Sigmoid colon (tissue), 7 donors: ENCODE data around the gene ADK. TPM values are rescaled to one million over a fixed set of nuclear protein-coding genes. Genes with fewer than 3 reads are reported as not detected.
A peak's percentile ranks its signal among the peaks of the same experiment; 100 is the strongest.

Experiments
- DNase-seq: peaks from one replicate; pipeline ENCODE4 v3.0.0-alpha.2; 2019
- H3K27ac ChIP-seq, 4 donors: fragments of 200-600 bp; sonication (generic); one replicate each; pipeline ENCODE4 v1.5.1; 2016 to 2019; ENCODE audit warnings: mild to moderate bottlenecking in 1 of 4
- H3K27me3 ChIP-seq, 3 donors: fragments of 200-600 bp; sonication (generic); one replicate each; pipeline ENCODE4 v1.5.1; 2019; ENCODE audit warnings: mild to moderate bottlenecking in 1 of 3
- H3K36me3 ChIP-seq, 4 donors: fragments of 200-600 bp; sonication (generic); one replicate each; pipeline ENCODE4 v1.5.1; 2016 to 2019
- H3K4me1 ChIP-seq, 4 donors: fragments of 200-600 bp; sonication (generic); one replicate each; pipeline ENCODE4 v1.5.1; 2017 to 2019
- H3K4me3 ChIP-seq, 4 donors: fragments of 200-600 bp; sonication (generic); one replicate each; pipeline ENCODE4 v1.5.1; 2017 to 2019; ENCODE audit warnings: mild to moderate bottlenecking in 2 of 4, moderate library complexity in 1 of 4
- H3K9me3 ChIP-seq, 4 donors: fragments of 200-600 bp in 3 of 4; sonication (generic) in 3 of 4; one replicate each; pipeline versions ENCODE4 v1.5.1 to v1.6.1; 2013 to 2019
- CTCF ChIP-seq, 4 experiments: fragments of 450-650 bp in 3 of 4; fragments of 200-600 bp in 1 of 4; IDR thresholded peaks; one replicate each; pipeline ENCODE4 v1.5.1; 2016 to 2019; ENCODE audit warnings: antibody characterized with exemption in 4 of 4, mild to moderate bottlenecking in 3 of 4, moderate library complexity in 2 of 4
- EP300 ChIP-seq, 4 donors: sonication (generic); formaldehyde crosslinking; IDR thresholded peaks; one replicate each; pipeline ENCODE4 v1.6.1; 2017; ENCODE audit warnings: antibody characterized with exemption in 4 of 4
- POLR2A ChIP-seq, 2 donors: fragments of 450-650 bp; IDR thresholded peaks; one replicate each; pipeline ENCODE4 v1.6.1; 2016; ENCODE audit warnings: antibody characterized with exemption in 2 of 2, mild to moderate bottlenecking in 2 of 2, moderate library complexity in 2 of 2
- POLR2AphosphoS5 ChIP-seq, 4 donors: sonication (generic); formaldehyde crosslinking; IDR thresholded peaks; one replicate each; pipeline ENCODE4 v1.6.1; 2017; ENCODE audit warnings: antibody characterized with exemption in 4 of 4
- WGBS, 2 donors: extraction: QIAGEN DNeasy Blood & Tissue Kit; methylation state at CpG; one replicate each; pipeline ENCODE4 v1.1.7; 2013; 5-methylcytosine and 5-hydroxymethylcytosine counted together
- intact Hi-C: fragments of 100-400 bp; cut with DNase I; formaldehyde crosslinking; loops from one replicate; pipeline ENCODE4 v1.15.1; 2023
- polyA plus RNA-seq, 3 donors: library from polyadenylated mRNA; stranded (reverse); fragments of 200-250 nt; gene quantifications; one replicate each; pipeline ENCODE4 v1.2.3, GENCODE V29; 2013
- total RNA-seq, 4 donors: library from RNA; depleted of rRNA; stranded (reverse); fragments of >200 nt; gene quantifications; one replicate each; pipeline ENCODE4 v1.1.0, GENCODE V29; 2016
- donor health status: healthy with polysubstance abuse.
- donor health status: Bipolar disorder and iron deficiency.
- donor health status: healthy.

Gene ADK
- total and polyA plus RNA-seq, 7 donors = 15.2 to 31.3 (median 25.3) TPM

GRCh38 chr10:74322565-74322964 lies 171.5 kb downstream of the ADK start:
- DNase-seq = no peak
- intact Hi-C loops = no loop called here
- Histone ChIP-seq H3K27me3 (no peaks in the 10 kb centered on the region), H3K27ac (no peak overlapping the region), H3K4me3 (no peak overlapping the region), H3K36me3 (no peaks in the 10 kb centered on the region), H3K9me3 (no peaks in the 10 kb centered on the region), H3K4me1 (peaks cover 0 to 4% (median 0%) of the 10 kb centered on the region in 4 donors)
- TF ChIP-seq CTCF (IDR thresholded peaks at IDR 0.05) = no peak
- no peak for TF ChIP-seq POLR2AphosphoS5 (IDR thresholded peaks at IDR 0.05)
- no peak for TF ChIP-seq POLR2A (IDR thresholded peaks at IDR 0.05)
- no peak for TF ChIP-seq EP300 (IDR thresholded peaks at IDR 0.05)

DNA sequence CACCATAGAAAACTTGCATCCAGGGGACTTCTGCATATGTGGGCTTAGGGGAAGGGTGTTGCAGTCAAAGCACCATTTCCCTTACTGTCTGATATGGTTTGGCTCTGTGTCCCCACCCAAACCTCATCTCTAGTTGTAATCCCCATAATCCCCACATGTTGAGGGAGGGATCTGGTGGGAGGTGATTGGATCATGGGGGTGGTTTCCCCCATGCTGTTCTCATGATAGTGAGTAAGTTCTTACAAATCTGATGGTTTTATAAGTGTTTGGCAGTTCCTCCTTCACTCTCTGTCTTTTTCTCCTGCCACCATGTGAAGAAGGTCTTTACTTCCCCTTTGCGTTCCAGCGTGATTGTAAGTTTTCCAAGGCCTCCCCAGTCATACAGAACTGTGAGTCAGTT lies 177.4 kb downstream of the ADK start:
- no peak overlapping the region for H3K27ac ChIP-seq
- 83 to 89% methylated on average over 2 of the region's 2 CpGs for WGBS, 2 donors
- H3K4me3 ChIP-seq = no peak overlapping the region
- no peak for TF ChIP-seq CTCF (IDR thresholded peaks at IDR 0.05)
- no peak for TF ChIP-seq POLR2A (IDR thresholded peaks at IDR 0.05)
- TF ChIP-seq POLR2AphosphoS5 (IDR thresholded peaks at IDR 0.05) = no peak
- no peak for TF ChIP-seq EP300 (IDR thresholded peaks at IDR 0.05)
- peaks cover 0 to 22% (median 8%) of the 10 kb centered on the region in 4 donors for H3K4me1 ChIP-seq
- no peaks in the 10 kb centered on the region for H3K9me3 ChIP-seq
- no peak for DNase-seq
- no peaks in the 10 kb centered on the region for H3K27me3 ChIP-seq
- no peaks in the 10 kb centered on the region for H3K36me3 ChIP-seq
- intact Hi-C loops = no loop called here

DNA sequence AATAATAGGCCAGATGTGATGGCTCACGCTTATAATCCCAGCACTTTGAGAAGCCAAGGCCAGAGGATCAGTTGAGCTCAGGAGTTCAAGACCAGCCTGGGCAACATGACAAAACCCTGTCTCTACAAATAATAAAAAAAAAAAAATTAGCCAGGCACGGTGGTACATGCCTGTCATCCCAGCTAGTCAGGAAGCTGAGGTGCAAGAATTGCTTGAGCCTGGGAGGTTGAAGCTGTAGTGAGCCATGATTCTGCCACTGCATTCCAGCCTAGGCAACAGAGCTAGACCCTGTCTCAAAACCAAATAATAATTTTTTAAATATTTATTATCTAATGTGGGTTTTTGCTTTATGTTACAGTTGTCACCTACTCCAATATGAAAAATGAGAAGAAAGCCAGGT lies 178.9 kb downstream of the ADK start:
- intact Hi-C loops = no loop called here
- Histone ChIP-seq H3K27ac (no peak overlapping the region), H3K4me1 (peaks cover 0 to 25% (median 10%) of the 10 kb centered on the region in 4 donors), H3K4me3 (no peak overlapping the region), H3K9me3 (peaks cover 0 to 5% (median 1%) of the 10 kb centered on the region in 4 donors), H3K36me3 (no peaks in the 10 kb centered on the region), H3K27me3 (no peaks in the 10 kb centered on the region)
- DNase-seq = no peak
- TF ChIP-seq POLR2A (IDR thresholded peaks at IDR 0.05) = no peak
- WGBS, 2 donors = 87 to 89% methylated on average over 2 of the region's 2 CpGs

DNA sequence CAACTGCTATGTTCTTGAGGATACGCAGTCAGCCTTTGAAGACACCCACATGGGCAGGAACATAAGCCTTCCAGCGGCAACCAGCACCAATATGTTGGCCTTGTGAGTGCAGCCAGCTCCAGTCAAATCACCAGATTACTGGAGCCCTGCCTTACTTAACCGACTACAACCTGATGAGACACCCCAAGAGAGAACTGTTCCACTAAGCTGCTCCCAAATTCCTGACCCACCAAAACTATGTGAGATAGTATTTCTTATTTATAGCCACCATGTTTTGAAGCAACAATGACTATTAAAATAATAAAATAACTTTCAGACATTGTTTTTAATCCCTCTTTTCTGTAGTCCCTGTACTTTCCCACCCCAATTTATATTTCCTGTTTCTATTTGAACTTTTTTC lies 179.6 kb downstream of the ADK start:
- intact Hi-C loops = no loop called here
- Histone ChIP-seq H3K36me3 (no peaks in the 10 kb centered on the region), H3K27me3 (no peaks in the 10 kb centered on the region), H3K4me3 (no peak overlapping the region), H3K9me3 (peaks cover 0 to 5% (median 1%) of the 10 kb centered on the region in 4 donors), H3K4me1 (peaks cover 0 to 28% (median 13%) of the 10 kb centered on the region in 4 donors), H3K27ac (no peak overlapping the region)
- 97 to 98% methylated on average over 3 of the region's 3 CpGs for WGBS, 2 donors
- no peak for DNase-seq
- no peak for TF ChIP-seq POLR2AphosphoS5 (IDR thresholded peaks at IDR 0.05)

- TF ChIP-seq CTCF (IDR thresholded peaks at IDR 0.05) (no peak), POLR2A (IDR thresholded peaks at IDR 0.05) (no peak), POLR2AphosphoS5 (IDR thresholded peaks at IDR 0.05) (no peak), EP300 (IDR thresholded peaks at IDR 0.05) (no peak)
- no peak for DNase-seq
- Histone ChIP-seq H3K4me3 (no peak overlapping the region), H3K36me3 (no peaks in the 10 kb centered on the region), H3K27ac (peak overlapping the region in 1 of 4 donors; percentile 47), H3K4me1 (peaks cover 0 to 30% (median 11%) of the 10 kb centered on the region in 4 donors), H3K9me3 (peaks cover 0 to 5% (median 1%) of the 10 kb centered on the region in 4 donors), H3K27me3 (no peaks in the 10 kb centered on the region)
- intact Hi-C loops = no loop called here
Measured at GRCh38 chr10:74332398-74332797, 181.4 kb downstream of the ADK start.

DNA sequence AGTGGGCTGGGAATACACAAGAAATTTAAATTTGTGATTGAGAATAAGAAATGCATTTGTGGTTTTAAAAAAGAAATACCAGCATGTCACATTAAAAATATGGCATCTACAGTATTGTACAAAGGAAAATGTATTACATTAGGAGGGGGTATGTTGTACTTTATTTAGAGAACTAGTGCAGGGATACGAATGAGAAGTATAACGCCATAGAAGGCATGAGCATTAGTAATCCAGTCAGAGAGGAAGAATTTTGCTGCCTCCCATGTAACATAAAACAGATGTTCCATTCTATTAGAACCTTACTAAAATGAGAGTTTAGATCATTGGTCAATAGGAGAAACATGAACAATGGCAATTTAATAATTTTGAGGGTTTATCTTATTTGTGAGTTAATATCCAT lies 182.2 kb downstream of the ADK start:
- peaks cover 0 to 30% (median 11%) of the 10 kb centered on the region in 4 donors for H3K4me1 ChIP-seq
- peak overlapping the region in 1 of 4 donors; percentile 47 for H3K27ac ChIP-seq
- DNase-seq = no peak
- no peak overlapping the region for H3K4me3 ChIP-seq
- no peaks in the 10 kb centered on the region for H3K27me3 ChIP-seq
- no peaks in the 10 kb centered on the region for H3K36me3 ChIP-seq
- H3K9me3 ChIP-seq = peaks cover 0 to 5% (median 1%) of the 10 kb centered on the region in 4 donors
- TF ChIP-seq POLR2A (IDR thresholded peaks at IDR 0.05) (no peak), EP300 (IDR thresholded peaks at IDR 0.05) (no peak), CTCF (IDR thresholded peaks at IDR 0.05) (no peak), POLR2AphosphoS5 (IDR thresholded peaks at IDR 0.05) (peak in 2 of 4 donors; percentile 27 to 49)
- intact Hi-C loops = no loop called here
- 87 to 99% methylated on average over 2 of the region's 2 CpGs for WGBS, 2 donors
